Activated CD8-positive, alpha-beta memory T cell treated with anti-CD3 and anti-CD28 coated beads, Interleukin-2, amount 50 U/mL, for 48 hours (primary cell): ENCODE data around the gene PXK.
A peak's percentile ranks its signal among the peaks of the same experiment; 100 is the strongest.

Experiments
- DNase-seq: peaks from one replicate; pipeline ENCODE4 v3.0.0-alpha.2; 2020

PXK gene

GRCh38 chr3:58470363-58471024, 137.8 kb downstream of the PXK start:
- DNase-seq, result no peak

GRCh38 chr3:58471025-58471887, 138.6 kb downstream of the PXK start:
- peak; percentile 69 for DNase-seq

GRCh38 chr3:58473275-58473674, 140.6 kb downstream of the PXK start:
- DNase-seq, result no peak

GRCh38 chr3:58474348-58474911, 141.7 kb downstream of the PXK start:
- DNase-seq, result no peak

- DNase-seq, result no peak
These were observed 142.4 kb downstream of the PXK start for GRCh38 chr3:58474967-58475578.
